GM18519 (cell line): ENCODE data around the gene UBC.
"Not testable (repeated sequence)": the region's sequence is repeated elsewhere in the genome, so short reads cannot be mapped to it uniquely, and the experiment has no call there.

Experiments
- ATAC-seq: cut with Tn5 transposase; IDR thresholded peaks from one replicate; pipeline ENCODE4 v1.9.1; 2021; ENCODE audit warnings: mild to moderate bottlenecking, moderate library complexity; ENCODE audit not compliant: unreplicated experiment, low FRiP score

The UBC gene

GRCh38 chr12:124893792-124894516, 20.5 kb downstream of the UBC start:
- peak; percentile 64 for ATAC-seq

- no peak for ATAC-seq
Observed at GRCh38 chr12:124888260-124888659, 26.2 kb downstream of the UBC start.

- ATAC-seq = not testable (repeated sequence)
Observed at GRCh38 chr12:124887766-124888165, 26.7 kb downstream of the UBC start.

GRCh38 chr12:124884587-124885438, 29.6 kb downstream of the UBC start:
- peak; percentile 62 for ATAC-seq

GRCh38 chr12:124883263-124884130, 31.0 kb downstream of the UBC start:
- ATAC-seq = no peak

- no peak for ATAC-seq
Observed at GRCh38 chr12:124881123-124881522, 33.3 kb downstream of the UBC start.

- ATAC-seq = not testable (repeated sequence)
Observed at GRCh38 chr12:124880335-124880734, 34.1 kb downstream of the UBC start.

GRCh38 chr12:124878795-124879516, 35.5 kb downstream of the UBC start:
- ATAC-seq = no peak

- no peak for ATAC-seq
Observed at GRCh38 chr12:124877423-124877822, 37.0 kb downstream of the UBC start.

GRCh38 chr12:124876171-124876570, 38.3 kb downstream of the UBC start:
- no peak for ATAC-seq

- ATAC-seq = no peak
Observed at GRCh38 chr12:124875803-124876132, 38.7 kb downstream of the UBC start.

- no peak for ATAC-seq
Observed at GRCh38 chr12:124874988-124875802, 39.3 kb downstream of the UBC start.

- ATAC-seq = no peak
Observed at GRCh38 chr12:124874188-124874587, 40.3 kb downstream of the UBC start.

- no peak for ATAC-seq
Observed at GRCh38 chr12:124872068-124872719, 42.3 kb downstream of the UBC start.

- no peak for ATAC-seq
Observed at GRCh38 chr12:124871297-124871696, 43.2 kb downstream of the UBC start.

GRCh38 chr12:124870515-124870914, 43.9 kb downstream of the UBC start:
- no peak for ATAC-seq

GRCh38 chr12:124869059-124869665, 45.3 kb downstream of the UBC start:
- no peak for ATAC-seq

GRCh38 chr12:124868252-124869058, 46.0 kb downstream of the UBC start:
- no peak for ATAC-seq
